ENCODE results near the gene THOC5. TPM values are rescaled to one million over a fixed set of nuclear protein-coding genes. Genes with fewer than 3 reads are reported as not detected.
"Not testable (repeated sequence)": the region's sequence is repeated elsewhere in the genome, so short reads cannot be mapped to it uniquely, and the experiment has no call there.

THOC5 gene
- polyA plus RNA-seq, 6 donors from 2014 or later = 18.8 to 30.1 (median 22.7) TPM

DNA sequence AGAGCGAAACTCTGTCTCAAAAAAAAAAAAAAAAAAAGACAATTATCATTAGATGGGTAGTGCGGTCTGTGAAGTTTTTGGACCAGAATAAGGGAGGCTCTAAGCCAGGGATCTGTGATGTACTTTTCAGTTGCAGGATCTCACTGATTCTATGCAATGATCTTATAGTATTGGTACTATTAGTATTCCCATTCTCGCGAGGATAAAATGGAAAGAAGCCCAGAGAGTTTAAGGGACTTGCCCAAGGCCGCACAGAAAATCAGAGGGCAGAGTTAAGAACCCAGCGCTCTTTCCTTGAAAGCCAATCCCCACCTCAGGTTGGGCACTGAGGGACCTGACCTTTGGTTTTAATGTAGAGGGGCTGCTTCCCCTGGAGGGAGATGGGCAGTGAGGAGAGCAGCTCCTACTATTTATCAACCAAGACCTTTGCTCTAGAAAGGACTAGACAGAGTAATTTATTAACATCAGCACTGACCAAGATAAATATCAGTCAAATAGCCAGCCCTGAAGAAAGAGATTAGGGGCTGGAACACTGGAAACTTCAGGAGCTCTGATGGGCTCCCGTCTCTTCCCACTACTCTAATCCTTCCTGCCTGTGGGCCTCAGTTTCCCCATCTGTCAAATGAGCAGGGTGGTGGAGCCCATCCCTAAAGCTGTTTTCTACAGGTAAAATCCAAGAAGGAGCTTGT lies 21.3 kb upstream of the THOC5 start:
- Mint-ChIP-seq H3K27me3 (no peaks in the 10 kb centered on the region), H3K36me3 (no peaks in the 10 kb centered on the region), H3K4me1 (peaks cover 2 to 6% (median 2%) of the 10 kb centered on the region in 3 donors), H3K9me3 (no peaks in the 10 kb centered on the region), H3K4me3 (peak overlapping the region in 1 of 8 donors; percentile 27), H3K27ac (peak overlapping the region in 1 of 6 donors; percentile 42)
- ATAC-seq (ENCODE audit: low read depth in 2 of 2) = no peak
- DNase-seq = no peak

DNA sequence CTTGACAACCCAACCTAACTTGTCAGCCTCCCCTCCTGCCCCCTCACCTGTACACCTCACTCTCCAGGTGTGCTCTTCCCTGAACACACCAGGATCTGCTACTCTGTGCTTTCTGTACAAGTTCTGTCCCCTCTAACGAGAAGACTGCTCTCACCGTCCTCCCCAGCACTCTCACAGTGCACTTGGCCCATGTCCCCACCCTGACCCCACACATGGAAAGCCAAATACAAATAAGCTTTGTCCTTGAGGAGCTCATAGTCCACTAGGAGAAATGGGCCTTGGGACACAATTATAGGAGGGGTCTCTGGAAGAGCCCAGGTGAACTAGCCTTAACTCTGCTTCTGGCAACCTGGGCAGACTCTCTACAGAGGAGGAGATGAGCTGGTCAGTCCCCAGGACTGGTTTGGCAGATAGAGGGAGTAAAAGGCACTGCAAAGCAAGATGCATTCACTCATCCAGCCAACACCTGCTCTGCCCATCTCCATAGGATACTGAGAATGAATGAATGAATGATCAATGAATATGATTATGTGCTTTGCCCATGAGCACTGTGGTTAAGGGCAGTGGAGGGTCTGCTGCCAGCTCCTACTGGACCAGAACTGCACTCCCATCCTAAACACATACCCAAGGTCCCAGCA lies 17.5 kb upstream of the THOC5 start:
- Mint-ChIP-seq H3K36me3 (peaks cover 5 to 8% of the 10 kb centered on the region in 2 donors), H3K4me3 (no peak overlapping the region), H3K27me3 (no peaks in the 10 kb centered on the region), H3K27ac (peak overlapping the region in 3 of 6 donors; percentile 76 to 97 (median 80)), H3K9me3 (no peaks in the 10 kb centered on the region), H3K4me1 (peaks cover 0 to 2% (median 0%) of the 10 kb centered on the region in 3 donors)
- DNase-seq (no peak), ATAC-seq (ENCODE audit: low read depth in 2 of 2) (no peak)

DNA sequence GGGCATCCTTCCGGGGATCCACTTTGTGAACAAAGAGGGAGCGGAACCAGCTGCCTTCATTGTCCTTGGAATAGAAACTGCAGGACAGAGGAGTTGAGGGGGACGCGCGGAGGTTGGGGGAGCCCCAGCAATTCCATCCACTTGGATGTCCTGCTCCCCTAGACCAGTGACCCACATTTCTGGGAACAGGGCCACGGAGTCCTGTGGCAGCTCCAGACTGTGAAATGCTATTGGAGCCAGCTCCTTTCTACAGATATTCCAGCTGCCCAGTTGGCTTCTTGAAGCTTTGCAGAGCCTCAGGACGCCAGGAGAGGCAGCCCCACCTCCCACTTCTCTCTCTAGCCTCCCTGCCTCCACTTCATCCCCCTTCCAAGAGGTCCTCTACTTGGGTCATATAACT lies 16.9 kb upstream of the THOC5 start:
- H3K27ac Mint-ChIP-seq = peak overlapping the region in 1 of 6 donors; percentile 76
- no peaks in the 10 kb centered on the region for H3K27me3 Mint-ChIP-seq
- DNase-seq (no peak), ATAC-seq (ENCODE audit: low read depth in 2 of 2) (no peak)
- peaks cover 5 to 8% of the 10 kb centered on the region in 2 donors for H3K36me3 Mint-ChIP-seq
- H3K4me1 Mint-ChIP-seq = peaks cover 0 to 2% (median 0%) of the 10 kb centered on the region in 3 donors
- H3K4me3 Mint-ChIP-seq = no peak overlapping the region
- H3K9me3 Mint-ChIP-seq = no peaks in the 10 kb centered on the region

DNA sequence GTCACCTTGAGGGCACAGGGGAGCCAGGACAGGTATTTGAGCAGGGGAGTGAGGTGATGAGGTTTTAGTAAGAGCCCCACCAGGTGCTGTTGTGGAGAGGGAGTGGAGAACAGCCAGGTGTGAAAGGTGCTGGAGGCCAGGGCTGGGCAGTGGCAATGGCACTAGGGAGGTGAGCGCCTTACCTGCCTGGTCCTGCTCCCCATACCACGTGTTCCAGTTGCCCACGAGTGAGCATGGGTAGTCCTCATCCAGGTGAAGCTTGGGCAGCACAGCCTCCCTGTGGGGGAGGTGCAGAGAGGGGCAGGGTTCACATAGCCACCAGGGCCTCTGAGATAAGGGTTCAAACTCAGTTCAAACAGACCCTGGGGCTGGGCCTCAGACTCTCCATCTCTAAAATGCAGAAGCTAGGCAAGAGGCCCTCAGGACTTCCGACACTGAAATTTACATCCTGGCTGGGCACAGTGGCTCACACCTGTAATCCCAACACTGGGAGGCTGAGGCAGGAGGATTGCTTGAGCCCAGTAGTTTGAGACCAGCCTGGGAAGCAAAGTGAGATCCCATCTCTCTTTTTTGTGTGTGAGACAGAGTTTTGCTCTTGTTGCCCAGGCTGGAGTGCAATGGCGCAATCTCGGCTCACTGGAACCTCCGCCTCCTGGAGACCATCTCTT lies 15.6 kb upstream of the THOC5 start:
- no peak overlapping the region for H3K4me3 Mint-ChIP-seq
- no peaks in the 10 kb centered on the region for H3K9me3 Mint-ChIP-seq
- H3K27ac Mint-ChIP-seq = peak overlapping the region in 1 of 6 donors; percentile 81
- H3K4me1 Mint-ChIP-seq = peaks cover 0 to 2% (median 0%) of the 10 kb centered on the region in 3 donors
- peaks cover 5 to 10% of the 10 kb centered on the region in 2 donors for H3K36me3 Mint-ChIP-seq
- no peak for DNase-seq
- no peak for ATAC-seq (ENCODE audit: low read depth in 2 of 2)
- H3K27me3 Mint-ChIP-seq = no peaks in the 10 kb centered on the region

DNA sequence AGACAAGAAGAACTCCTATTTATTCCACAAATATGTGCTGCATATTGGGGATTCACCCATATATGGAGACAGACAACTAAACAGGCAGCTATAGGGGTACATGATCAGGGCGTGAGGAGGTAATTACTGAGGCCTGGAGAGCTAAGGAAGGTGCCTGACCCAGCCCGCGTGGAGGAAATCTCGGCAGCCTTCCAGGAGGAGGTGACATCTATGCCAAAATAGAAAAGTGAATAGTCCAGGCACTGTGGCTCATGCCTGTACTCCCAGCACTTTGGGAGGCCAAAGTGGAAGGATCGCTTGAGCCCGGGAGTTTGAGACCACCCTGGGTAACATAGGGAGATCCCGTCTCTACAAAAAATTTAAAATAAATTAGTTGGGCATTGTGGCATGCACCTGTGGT lies 13.8 kb upstream of the THOC5 start:
- H3K36me3 Mint-ChIP-seq = peaks cover 5 to 14% of the 10 kb centered on the region in 2 donors
- no peak for ATAC-seq (ENCODE audit: low read depth in 2 of 2)
- no peak overlapping the region for H3K4me3 Mint-ChIP-seq
- peaks cover 0 to 2% (median 0%) of the 10 kb centered on the region in 3 donors for H3K4me1 Mint-ChIP-seq
- H3K9me3 Mint-ChIP-seq = no peaks in the 10 kb centered on the region
- DNase-seq = no peak
- H3K27me3 Mint-ChIP-seq = no peaks in the 10 kb centered on the region
- no peak overlapping the region for H3K27ac Mint-ChIP-seq

DNA sequence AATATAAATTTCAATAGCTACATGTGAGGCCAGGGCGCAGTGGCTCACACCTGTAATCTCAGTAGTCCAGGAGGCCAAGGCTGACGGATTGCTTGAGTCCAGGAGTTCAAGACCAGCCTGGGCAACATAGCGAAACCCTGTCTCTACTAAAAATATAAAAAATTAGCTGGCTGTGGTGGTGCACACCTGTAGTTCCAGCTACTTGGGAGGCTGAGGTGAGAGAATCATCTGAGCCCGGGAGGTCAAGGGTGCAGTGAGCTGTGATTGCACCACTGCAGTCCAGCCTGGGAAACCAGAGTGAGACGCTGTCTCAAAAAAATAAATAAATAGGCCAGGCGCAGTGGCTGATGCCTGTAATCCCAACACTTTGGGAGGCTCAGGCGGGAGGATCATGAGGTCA lies 13.0 kb upstream of the THOC5 start:
- not testable (repeated sequence) for H3K9me3 Mint-ChIP-seq; H3K4me3 Mint-ChIP-seq; ATAC-seq (ENCODE audit: low read depth in 2 of 2); DNase-seq; H3K4me1 Mint-ChIP-seq; H3K27me3 Mint-ChIP-seq; H3K27ac Mint-ChIP-seq
- H3K36me3 Mint-ChIP-seq = peaks cover 5 to 14% of the 10 kb centered on the region in 2 donors

DNA sequence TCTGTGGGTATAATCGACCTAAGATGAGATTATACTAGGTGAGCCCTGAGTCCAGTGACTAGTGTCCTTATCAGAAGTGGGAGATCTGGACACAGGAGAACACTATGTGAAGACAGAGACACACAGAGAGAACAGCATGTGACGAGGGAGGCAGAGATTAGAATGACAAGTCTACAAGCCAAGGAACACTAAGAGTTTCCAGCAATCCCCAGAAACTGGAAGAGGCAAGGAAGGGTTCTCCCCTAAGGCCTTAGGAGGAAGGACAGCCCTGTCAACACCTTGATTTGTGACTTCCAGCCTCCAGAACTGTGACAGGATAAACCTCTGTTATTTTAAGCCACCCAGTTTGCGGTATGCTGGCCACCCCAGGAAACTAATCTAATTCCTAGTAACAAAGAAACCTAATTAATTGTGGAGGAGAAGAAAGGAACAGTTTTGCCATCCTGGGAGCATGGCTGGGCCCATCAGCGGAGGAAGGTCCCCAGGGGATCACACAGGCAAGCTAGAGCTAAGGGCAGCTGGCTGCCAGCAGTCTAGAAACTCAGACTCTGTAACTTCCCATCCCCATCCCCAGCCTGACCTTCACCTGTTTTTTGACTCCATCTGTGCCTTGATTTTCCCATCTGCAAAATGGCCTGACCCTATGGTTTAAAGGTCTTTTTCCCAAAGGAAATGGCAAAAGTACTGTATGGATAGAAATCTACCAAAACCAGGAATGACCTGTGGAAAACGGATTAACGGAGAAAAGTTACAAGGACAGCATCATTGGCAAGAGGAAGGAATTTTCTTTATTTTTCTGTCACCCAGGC lies 10.3 kb upstream of the THOC5 start:
- Mint-ChIP-seq H3K4me3 (no peak overlapping the region), H3K9me3 (no peaks in the 10 kb centered on the region), H3K27ac (peak overlapping the region in 1 of 6 donors; percentile 1), H3K36me3 (peaks cover 14 to 24% of the 10 kb centered on the region in 2 donors), H3K27me3 (no peaks in the 10 kb centered on the region), H3K4me1 (peaks cover 0 to 1% (median 0%) of the 10 kb centered on the region in 3 donors)
- ATAC-seq (ENCODE audit: low read depth in 2 of 2) (no peak), DNase-seq (no peak)

DNA sequence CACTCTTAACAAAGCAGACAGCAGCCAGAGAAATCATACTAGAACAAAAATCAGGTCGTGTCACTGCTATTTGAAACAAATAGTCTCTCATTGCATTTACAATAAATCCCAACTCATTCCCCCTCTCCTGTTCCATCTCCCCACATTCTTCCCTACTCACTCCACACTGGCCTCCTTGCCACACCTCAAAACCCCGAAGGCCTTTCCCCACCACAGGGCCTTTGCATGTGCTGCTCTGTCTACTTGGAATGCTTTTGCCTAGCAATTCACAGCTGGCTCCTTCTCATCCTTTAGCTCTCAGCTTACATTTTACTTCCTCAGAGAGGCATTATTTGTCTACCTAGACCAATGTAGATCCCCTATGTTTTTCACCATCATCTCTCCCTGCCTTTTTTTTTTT lies 6.3 kb upstream of the THOC5 start:
- peaks cover 1 to 5% (median 3%) of the 10 kb centered on the region in 3 donors for H3K4me1 Mint-ChIP-seq
- H3K4me3 Mint-ChIP-seq = no peak overlapping the region
- DNase-seq (no peak), ATAC-seq (ENCODE audit: low read depth in 2 of 2) (no peak)
- H3K27me3 Mint-ChIP-seq = no peaks in the 10 kb centered on the region
- H3K27ac Mint-ChIP-seq = no peak overlapping the region
- H3K9me3 Mint-ChIP-seq = no peaks in the 10 kb centered on the region
- peaks cover 15 to 25% of the 10 kb centered on the region in 2 donors for H3K36me3 Mint-ChIP-seq

DNA sequence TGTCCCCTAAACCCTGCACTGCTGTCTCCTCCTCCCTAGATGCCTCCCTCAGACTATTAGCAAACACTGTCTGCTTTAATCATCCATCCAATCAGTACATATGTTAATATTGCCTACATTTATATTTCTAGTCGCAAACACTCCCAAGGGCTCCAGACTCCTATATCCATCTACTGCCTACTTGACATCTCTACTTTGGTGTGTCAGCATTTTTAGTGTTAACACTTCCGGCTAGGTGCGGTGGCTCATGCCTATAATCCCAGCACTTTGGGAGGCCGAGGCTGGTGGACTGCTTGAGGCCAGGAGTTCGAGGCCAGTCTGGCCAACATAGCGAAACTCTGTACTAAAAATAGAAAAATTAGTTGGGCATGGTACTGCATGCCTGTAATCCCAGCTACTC lies 5.5 kb upstream of the THOC5 start:
- H3K4me3 Mint-ChIP-seq = no peak overlapping the region
- peaks cover 15 to 22% of the 10 kb centered on the region in 2 donors for H3K36me3 Mint-ChIP-seq
- ATAC-seq (ENCODE audit: low read depth in 2 of 2) (no peak), DNase-seq (no peak)
- H3K9me3 Mint-ChIP-seq = no peaks in the 10 kb centered on the region
- H3K4me1 Mint-ChIP-seq = peaks cover 3 to 7% (median 5%) of the 10 kb centered on the region in 3 donors
- H3K27me3 Mint-ChIP-seq = no peaks in the 10 kb centered on the region
- no peak overlapping the region for H3K27ac Mint-ChIP-seq

DNA sequence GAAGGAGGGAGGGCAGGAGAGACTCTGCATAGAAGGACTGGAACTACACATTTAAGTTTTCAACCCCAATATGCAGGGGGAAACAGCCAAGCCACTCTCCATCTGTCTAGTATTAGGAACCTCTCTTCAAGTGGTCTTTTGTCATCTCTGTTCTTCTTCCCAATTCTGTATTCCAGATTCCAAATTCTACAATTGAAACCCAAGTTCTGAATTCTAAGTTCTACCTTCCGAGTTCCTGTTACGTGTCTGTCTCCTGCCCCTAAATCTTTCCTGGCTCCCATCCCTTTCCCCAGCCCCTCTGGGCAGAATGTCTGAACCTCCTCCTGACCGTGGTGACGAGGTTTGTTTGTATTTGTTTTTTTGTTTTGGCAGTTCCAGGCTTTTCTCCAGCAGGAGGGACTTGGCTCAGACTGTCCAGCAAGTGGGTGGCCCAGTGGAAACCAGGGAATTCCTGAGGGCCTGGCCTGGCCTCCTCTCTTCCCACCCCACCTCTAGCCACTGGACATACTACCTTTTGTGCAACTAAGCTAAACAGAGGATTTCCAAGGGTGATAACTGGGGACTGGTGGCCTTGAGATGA lies 1.6 kb upstream of the THOC5 start:
- Mint-ChIP-seq H3K4me1 (peaks cover 15 to 28% (median 26%) of the 10 kb centered on the region in 3 donors), H3K27me3 (no peaks in the 10 kb centered on the region), H3K36me3 (peaks cover 15 to 17% of the 10 kb centered on the region in 2 donors), H3K4me3 (peak overlapping the region in 7 of 8 donors; percentile 25 to 97 (median 53)), H3K9me3 (no peaks in the 10 kb centered on the region), H3K27ac (peak overlapping the region in 4 of 6 donors; percentile 49 to 95 (median 74))
- no peak for DNase-seq
- no peak for ATAC-seq (ENCODE audit: low read depth in 2 of 2)

DNA sequence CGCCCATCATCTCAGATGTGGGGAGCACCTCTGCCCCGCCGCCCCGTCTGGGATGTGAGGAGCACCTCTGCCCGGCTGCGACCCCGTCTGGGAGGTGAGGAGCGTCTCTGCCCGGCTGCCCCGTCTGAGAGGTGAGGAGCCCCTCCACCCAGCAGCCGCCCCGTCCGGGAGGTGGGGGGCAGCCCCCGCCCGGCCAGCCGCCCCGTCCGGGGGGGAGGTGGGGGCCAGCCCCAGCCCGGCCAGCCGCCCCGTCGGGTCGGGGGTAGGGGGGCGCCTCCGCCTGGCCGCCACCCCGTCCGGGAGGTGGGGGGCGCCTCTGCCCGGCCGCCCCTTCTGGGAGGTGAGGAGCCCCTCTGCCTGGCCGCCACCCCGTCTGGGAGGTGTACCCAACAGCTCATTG lies 1.2 kb downstream of the THOC5 start:
- peaks cover 7 to 19% of the 10 kb centered on the region in 2 donors for H3K36me3 Mint-ChIP-seq
- H3K9me3 Mint-ChIP-seq; H3K27me3 Mint-ChIP-seq; DNase-seq; ATAC-seq (ENCODE audit: low read depth in 2 of 2): not testable (repeated sequence)
- H3K27ac Mint-ChIP-seq = peak overlapping the region in 2 of 6 donors; percentile 60 to 95
- peaks cover 27 to 37% (median 35%) of the 10 kb centered on the region in 3 donors for H3K4me1 Mint-ChIP-seq
- H3K4me3 Mint-ChIP-seq = peak overlapping the region in 7 of 8 donors; percentile 88 to 98 (median 96)

DNA sequence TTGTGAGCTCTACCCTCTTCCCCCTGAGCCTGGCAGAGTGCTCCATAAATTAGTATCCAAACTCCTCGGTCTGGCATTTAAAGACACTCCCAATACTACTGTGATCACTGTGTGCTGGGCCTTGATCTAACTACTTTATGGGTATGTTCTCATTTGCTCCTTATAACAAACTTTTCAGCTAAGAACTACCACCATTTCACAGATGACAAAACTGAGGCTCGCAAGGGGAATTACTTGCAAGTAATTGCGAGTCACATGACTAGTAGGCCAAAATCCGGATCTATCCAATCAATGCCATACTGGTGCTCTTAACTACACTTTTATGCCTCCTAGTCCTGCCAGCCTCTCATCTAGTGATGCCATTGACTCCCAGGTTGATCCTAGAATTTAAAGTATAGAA lies 3.6 kb downstream of the THOC5 start:
- Mint-ChIP-seq H3K36me3 (peaks cover 7 to 21% of the 10 kb centered on the region in 2 donors), H3K9me3 (peaks cover 0 to 2% (median 0%) of the 10 kb centered on the region in 7 donors), H3K4me3 (peak overlapping the region in 1 of 8 donors; percentile 65), H3K27ac (peak overlapping the region in 2 of 6 donors; percentile 5 to 60), H3K27me3 (no peaks in the 10 kb centered on the region), H3K4me1 (peaks cover 25 to 37% (median 36%) of the 10 kb centered on the region in 3 donors)
- DNase-seq = no peak
- no peak for ATAC-seq (ENCODE audit: low read depth in 2 of 2)
